GM12878 (cell line): ENCODE results near the gene COQ5. TPM values are rescaled to one million over a fixed set of nuclear protein-coding genes. Genes with fewer than 3 reads are reported as not detected.

ENCODE experiments used
- ATAC-seq: fragments of 200-7000 bp; cut with Tn5 transposase; 3 replicates; pipeline ENCODE4 v1.9.1; 2020; ENCODE audit warnings: mild to moderate bottlenecking, moderate library complexity
- BruUV-seq: library from RNA; stranded (reverse); fragments of 400-500 nt; replicated peaks from 2 replicates; lab custom pipeline; 2021; lab: Mats Ljungman, UMichigan
- CTCF ChIA-PET: fragments of 300-600 bp; sonication (Branson Sonifier 250); formaldehyde crosslinking; extraction: SDS; loops from one replicate; lab custom pipeline; 2021; ENCODE audit warnings: inconsistent platforms; lab: Yijun Ruan, JAX
- POLR2A ChIA-PET: fragments of 350-600 bp; formaldehyde crosslinking; extraction: SDS; loops from one replicate; lab custom pipeline; 2021; ENCODE audit warnings: inconsistent platforms; lab: Charles Lee
- RAD21 ChIA-PET: fragments of 300-600 bp; sonication (Branson Sonifier 250); formaldehyde crosslinking; loops from one replicate; lab custom pipeline; 2023; ENCODE audit warnings: antibody characterized with exemption; ENCODE audit not compliant: unreplicated experiment; lab: Charles Lee
- SMC1A ChIA-PET: fragments of 300-600 bp; sonication (Branson Sonifier 250); formaldehyde crosslinking; loops from one replicate; lab custom pipeline; 2023; ENCODE audit not compliant: unreplicated experiment, uncharacterized antibody; lab: Charles Lee
- DNase-seq: peaks from one replicate; pipeline ENCODE4 v3.0.0-alpha.2; 2011; ENCODE audit warnings: low read depth, low spot score
- FAIRE-seq: peaks from 3 replicates; lab custom pipeline; 2011; peaks lifted over from hg19 to GRCh38; lab: Jason Lieb, UNC
- H2AFZ ChIP-seq: 2 replicates; pipeline ENCODE4 v1.6.0; 2011; ENCODE audit warnings: low read depth, low read length, control low read depth; ENCODE audit not compliant: control insufficient read depth
- H3K27ac ChIP-seq: 2 replicates; pipeline ENCODE4 v1.5.1; 2011; ENCODE audit warnings: control low read depth; ENCODE audit not compliant: control insufficient read depth, insufficient read depth
- H3K27me3 ChIP-seq, 2 experiments: replicated peaks in 1 of 2; 2 replicates each; pipeline versions ENCODE4 v1.6.0 to v1.6.1; 2011; ENCODE audit warnings: low read length in 1 of 2; ENCODE audit not compliant: control insufficient read depth in 2 of 2, insufficient read depth in 2 of 2
- H3K36me3 ChIP-seq, 2 experiments: 2 replicates each; pipeline ENCODE4 v1.5.1; 2011; ENCODE audit warnings: low read length in 1 of 2; ENCODE audit not compliant: control insufficient read depth in 2 of 2, insufficient read depth in 2 of 2
- H3K4me1 ChIP-seq: 2 replicates; pipeline ENCODE4 v1.6.1; 2011; ENCODE audit warnings: mild to moderate bottlenecking, low read length, moderate library complexity, mixed read lengths; ENCODE audit not compliant: control insufficient read depth, insufficient read depth
- H3K4me2 ChIP-seq: 2 replicates; pipeline ENCODE4 v1.6.0; 2011; ENCODE audit warnings: control low read depth; ENCODE audit not compliant: control insufficient read depth, insufficient read depth
- H3K4me3 ChIP-seq: fragments of 200-600 bp; sonication (generic); 2 replicates; pipeline ENCODE4 v1.5.1; 2016
- H3K79me2 ChIP-seq: 2 replicates; pipeline ENCODE4 v1.6.0; 2011; ENCODE audit warnings: low read length; ENCODE audit not compliant: control insufficient read depth, insufficient read depth
- H3K9ac ChIP-seq: 2 replicates; pipeline ENCODE4 v1.8.0; 2011; ENCODE audit warnings: low read length, control low read depth, mixed read lengths; ENCODE audit not compliant: control insufficient read depth, insufficient read depth
- H3K9me3 ChIP-seq: replicated peaks from 3 replicates; pipeline ENCODE4 v1.5.1; 2011; ENCODE audit warnings: mild to moderate bottlenecking, low read length; ENCODE audit not compliant: control insufficient read depth, insufficient read depth
- H4K20me1 ChIP-seq: 2 replicates; pipeline ENCODE4 v1.6.0; 2011; ENCODE audit not compliant: control insufficient read depth, insufficient read depth
- EED ChIP-seq: sonication (generic); IDR thresholded peaks from 2 replicates; pipeline ENCODE4 v1.6.1; 2016; ENCODE audit warnings: antibody characterized with exemption, low read depth
- IKZF2 ChIP-seq, 2 experiments: fragments of 450-650 bp; IDR thresholded peaks; 2 replicates each; pipeline ENCODE4 v1.6.1; 2017; ENCODE audit warnings: mild to moderate bottlenecking in 2 of 2, moderate library complexity in 2 of 2
- NR2F1 ChIP-seq: fragments of 450-650 bp; conservative IDR thresholded peaks from 2 replicates; pipeline ENCODE4 v1.6.1; 2017; ENCODE audit warnings: mild to moderate bottlenecking
- SPI1 ChIP-seq: IDR thresholded peaks from 2 replicates; pipeline ENCODE4 v1.6.1; 2011; ENCODE audit warnings: low read depth, mild to moderate bottlenecking, low read length, moderate library complexity, borderline replicate concordance; ENCODE audit not compliant: insufficient read depth
- WGBS: methylation state at CpG from one replicate; pipeline ENCODE4 v1.1.6; 2016; ENCODE audit warnings: low lambda C conversion rate; ENCODE audit not compliant: insufficient replicate concordance, insufficient coverage; ENCODE audit errors: missing lambda C conversion rate; 5-methylcytosine and 5-hydroxymethylcytosine counted together
- in situ Hi-C: fragments of 300-500 bp; cut with MboI; formaldehyde crosslinking; loops from 9 replicates; pipeline ENCODE4 v1.14.3; 2018; ENCODE audit warnings: mixed read lengths
- intact Hi-C: fragments of 100-400 bp; cut with micrococcal nuclease; formaldehyde crosslinking; loops from one replicate; pipeline ENCODE4 v1.14.2; 2022; ENCODE audit not compliant: unreplicated experiment
- polyA plus RNA-seq, 11 experiments: library from polyadenylated mRNA; depleted of rRNA in 4 of 11; unstranded in 6 of 11; stranded (reverse) in 5 of 11; fragments of >200 nt; fragmentation: Nextera tagmentation in 4 of 11; fragmentation: Illumina TruSeq in 1 of 11; extraction: Ambion mirVana in 4 of 11; extraction: Trizol in 1 of 11; gene quantifications; 1 replicate in 1 of 11; 2 replicates in 10 of 11; pipeline versions ENCODE4 v1.2.1 to v1.2.3, GENCODE V29; 2011 to 2016; ENCODE audit warnings: inconsistent platforms in 2 of 11, missing spikeins in 2 of 11, low read depth in 1 of 11
- total RNA-seq, 4 experiments: library from RNA; depleted of rRNA in 3 of 4; stranded (reverse); fragments of >200 nt in 3 of 4; fragmentation: Illumina TruSeq in 1 of 4; extraction: Trizol in 1 of 4; gene quantifications; 2 replicates each; pipeline versions ENCODE4 v1.2.1 to v1.2.3, GENCODE V29; 2013 to 2021
- TF ChIP-seq, protein P1 (sequence below): fragments of 450-650 bp; IDR thresholded peaks from 2 replicates; pipeline ENCODE4 v1.6.1; 2017; ENCODE audit warnings: mild to moderate bottlenecking

COQ5 gene
- total and polyA plus RNA-seq, 10 of the 15 experiments (the other 5 are each of a cell fraction or from before 2014, with no cell fraction given) = 24.8 to 69.3 (median 37.8) TPM

GRCh38 chr12:120475643-120476042 is 53.3 kb downstream of the COQ5 start:
- no peak for DNase-seq
- no peak for FAIRE-seq
- no peaks in the 10 kb centered on the region for H3K79me2 ChIP-seq
- H3K4me3 ChIP-seq = no peak overlapping the region
- peaks cover 4% of the 10 kb centered on the region; the same call in 1 of the 2 replicates for H3K4me1 ChIP-seq
- no peak overlapping the region for H3K4me2 ChIP-seq
- H3K27ac ChIP-seq = no peak overlapping the region
- SMC1A ChIA-PET = interaction anchor here (1.3 to 1.5 kb wide), 2 partner anchors 8 to 19 kb away, joined by 3 to 4 read pairs; no protein-coding TSS in a partner anchor
- no peaks in the 10 kb centered on the region for H4K20me1 ChIP-seq
- no peak for ATAC-seq
- no peaks in the 10 kb centered on the region for H3K27me3 ChIP-seq
- H3K9me3 ChIP-seq = no peaks in the 10 kb centered on the region
- intact Hi-C loops (no loop called here), in situ Hi-C loops (no loop called here)
- TF ChIP-seq, protein P1, sequence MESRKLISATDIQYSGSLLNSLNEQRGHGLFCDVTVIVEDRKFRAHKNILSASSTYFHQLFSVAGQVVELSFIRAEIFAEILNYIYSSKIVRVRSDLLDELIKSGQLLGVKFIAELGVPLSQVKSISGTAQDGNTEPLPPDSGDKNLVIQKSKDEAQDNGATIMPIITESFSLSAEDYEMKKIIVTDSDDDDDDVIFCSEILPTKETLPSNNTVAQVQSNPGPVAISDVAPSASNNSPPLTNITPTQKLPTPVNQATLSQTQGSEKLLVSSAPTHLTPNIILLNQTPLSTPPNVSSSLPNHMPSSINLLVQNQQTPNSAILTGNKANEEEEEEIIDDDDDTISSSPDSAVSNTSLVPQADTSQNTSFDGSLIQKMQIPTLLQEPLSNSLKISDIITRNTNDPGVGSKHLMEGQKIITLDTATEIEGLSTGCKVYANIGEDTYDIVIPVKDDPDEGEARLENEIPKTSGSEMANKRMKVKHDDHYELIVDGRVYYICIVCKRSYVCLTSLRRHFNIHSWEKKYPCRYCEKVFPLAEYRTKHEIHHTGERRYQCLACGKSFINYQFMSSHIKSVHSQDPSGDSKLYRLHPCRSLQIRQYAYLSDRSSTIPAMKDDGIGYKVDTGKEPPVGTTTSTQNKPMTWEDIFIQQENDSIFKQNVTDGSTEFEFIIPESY = no peak
- 100% methylated on average over 1 of the region's 1 CpG for WGBS
- RAD21 ChIA-PET = no interaction called here
- H3K9ac ChIP-seq = no peak overlapping the region
- BruUV-seq = no TSS peak
- CTCF ChIA-PET = interaction anchor here (0.6 to 2.7 kb wide), 7 partner anchors 9 to 210 kb away, joined by 3 to 7 read pairs (median 4); no protein-coding TSS in a partner anchor
- POLR2A ChIA-PET = interaction anchor here (0.5 kb wide), 1 partner anchor 65 kb away, joined by 3 read pairs; no protein-coding TSS in a partner anchor
- no peaks in the 10 kb centered on the region for H3K36me3 ChIP-seq
- H2AFZ ChIP-seq = no peak overlapping the region

DNA sequence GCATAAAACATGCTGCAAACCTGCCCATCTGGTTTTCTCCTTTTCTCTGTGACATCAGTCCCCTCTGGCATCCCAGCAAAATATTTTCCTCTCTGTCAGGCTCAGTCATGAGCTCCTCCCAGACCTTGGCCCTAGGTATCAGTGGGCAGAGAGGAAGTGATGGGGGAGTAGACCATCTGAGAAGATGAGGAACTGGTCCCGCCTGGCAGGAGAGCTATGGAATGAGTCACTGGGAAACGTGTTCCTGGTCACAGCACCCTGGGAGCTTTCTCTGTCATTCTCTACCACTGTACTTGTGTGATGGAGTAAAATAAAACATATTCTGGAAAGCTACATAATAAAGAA is 54.4 kb downstream of the COQ5 start:
- Histone ChIP-seq H3K36me3 (no peaks in the 10 kb centered on the region), H4K20me1 (no peaks in the 10 kb centered on the region), H3K27me3 (no peaks in the 10 kb centered on the region), H3K4me3 (no peak overlapping the region), H3K79me2 (peaks cover 9% of the 10 kb centered on the region), H3K4me2 (no peak overlapping the region)
- no peak for DNase-seq
- no TSS peak for BruUV-seq
- WGBS = 3% methylated on average over 2 of the region's 2 CpGs
- CTCF ChIA-PET = interaction anchor here (0.7 to 2.7 kb wide), 8 partner anchors 11 to 157 kb away, joined by 3 to 9 read pairs (median 4); partner anchors contain the start of gene DYNLL1
- TF ChIP-seq IKZF2 (IDR thresholded peaks at IDR 0.05) (peak; percentile 17 to 35; a peak in 2 of 4 replicates), SPI1 (peak; percentile 68; the same call in 1 of the 2 replicates), EED (peak; percentile 64), NR2F1 (no peak)
- TF ChIP-seq, all 136 proteins: peak for 3
- H2AFZ ChIP-seq = no peak overlapping the region
- no peak overlapping the region for H3K27ac ChIP-seq
- no peak for FAIRE-seq
- H3K9me3 ChIP-seq = no peaks in the 10 kb centered on the region
- peak; percentile 3; the same call in 1 of the 3 replicates for ATAC-seq
- H3K4me1 ChIP-seq = peaks cover 4% of the 10 kb centered on the region; the same call in 1 of the 2 replicates
- no peak overlapping the region for H3K9ac ChIP-seq
- ChIA-PET SMC1A (interaction anchor here (1.3 kb wide), 1 partner anchor 9 kb away, joined by 3 read pairs; no protein-coding TSS in a partner anchor), POLR2A (interaction anchor here (1.0 to 1.3 kb wide), 2 partner anchors 11 to 22 kb away, joined by 4 read pairs; no protein-coding TSS in a partner anchor), RAD21 (interaction anchor here (0.7 kb wide), 1 partner anchor 22 kb away, joined by 6 read pairs; no protein-coding TSS in a partner anchor)
- intact Hi-C loops = no loop called here
- in situ Hi-C loops = no loop called here
